Measurements from ENCODE around the gene DYNC1I1. TPM values are rescaled to one million over a fixed set of nuclear protein-coding genes. Genes with fewer than 3 reads are reported as not detected.

DYNC1I1 gene
- total RNA-seq, 1 experiment from 2014 or later: 3.6 TPM

DNA sequence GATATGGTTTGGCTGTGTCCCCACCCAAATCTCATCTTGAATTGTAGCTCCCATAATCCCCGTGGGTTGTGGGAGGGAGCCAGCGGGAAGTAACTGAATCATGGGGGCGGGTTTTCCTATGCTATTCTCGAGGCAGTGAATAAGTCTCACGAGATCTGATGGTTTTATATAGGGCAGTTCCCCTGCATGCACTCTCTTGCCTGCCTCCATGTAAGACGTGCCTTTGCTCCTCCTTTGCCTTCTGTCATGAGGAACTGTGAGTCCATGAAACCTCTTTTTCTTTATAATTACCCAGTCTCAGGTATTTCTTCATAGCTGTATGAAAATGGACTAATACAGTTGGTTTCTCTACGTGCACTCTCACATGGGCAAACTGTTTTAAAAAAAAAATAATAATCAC is 341.8 kb downstream of the DYNC1I1 start:
- H3K4me3 ChIP-seq (ENCODE audit: low read depth, low read length, poor library complexity, severe bottlenecking): no peak overlapping the region
- no peaks in the 10 kb centered on the region for H3K36me3 ChIP-seq (ENCODE audit: insufficient read depth, low read length, poor library complexity, severe bottlenecking)
- intact Hi-C loops (cut with micrococcal nuclease; ENCODE audit: unreplicated experiment): no loop called here
- H3K9me3 ChIP-seq (ENCODE audit: low read depth, low read length, poor library complexity, severe bottlenecking): no peaks in the 10 kb centered on the region
- no TSS peak for BruUV-seq (replicated peaks)
- TF ChIP-seq, protein P1, sequence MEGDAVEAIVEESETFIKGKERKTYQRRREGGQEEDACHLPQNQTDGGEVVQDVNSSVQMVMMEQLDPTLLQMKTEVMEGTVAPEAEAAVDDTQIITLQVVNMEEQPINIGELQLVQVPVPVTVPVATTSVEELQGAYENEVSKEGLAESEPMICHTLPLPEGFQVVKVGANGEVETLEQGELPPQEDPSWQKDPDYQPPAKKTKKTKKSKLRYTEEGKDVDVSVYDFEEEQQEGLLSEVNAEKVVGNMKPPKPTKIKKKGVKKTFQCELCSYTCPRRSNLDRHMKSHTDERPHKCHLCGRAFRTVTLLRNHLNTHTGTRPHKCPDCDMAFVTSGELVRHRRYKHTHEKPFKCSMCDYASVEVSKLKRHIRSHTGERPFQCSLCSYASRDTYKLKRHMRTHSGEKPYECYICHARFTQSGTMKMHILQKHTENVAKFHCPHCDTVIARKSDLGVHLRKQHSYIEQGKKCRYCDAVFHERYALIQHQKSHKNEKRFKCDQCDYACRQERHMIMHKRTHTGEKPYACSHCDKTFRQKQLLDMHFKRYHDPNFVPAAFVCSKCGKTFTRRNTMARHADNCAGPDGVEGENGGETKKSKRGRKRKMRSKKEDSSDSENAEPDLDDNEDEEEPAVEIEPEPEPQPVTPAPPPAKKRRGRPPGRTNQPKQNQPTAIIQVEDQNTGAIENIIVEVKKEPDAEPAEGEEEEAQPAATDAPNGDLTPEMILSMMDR (conservative IDR thresholded peaks at IDR 0.05; ENCODE audit: low read depth, low read length): no peak
- TF ChIP-seq EZH2 (IDR thresholded peaks at IDR 0.05; ENCODE audit: borderline replicate concordance, low read depth, low read length, poor library complexity, severe bottlenecking): no peak
- no peaks in the 10 kb centered on the region for H3K4me1 ChIP-seq (ENCODE audit: insufficient read depth, low read length, poor library complexity, severe bottlenecking)
- ChIA-PET POLR2A (ENCODE audit: low non-redundant PET) (interaction anchor here (0.6 kb wide), 1 partner anchor 342 kb away, joined by 3 read pairs; no protein-coding TSS in a partner anchor), CTCF (no interaction called here)
- H3K27me3 ChIP-seq (replicated peaks; ENCODE audit: insufficient read depth, low read depth, low read length, poor library complexity): no peaks in the 10 kb centered on the region
- DNase-seq (ENCODE audit: low spot score): no peak
- H3K27ac ChIP-seq (ENCODE audit: low read depth, low read length, poor library complexity, severe bottlenecking): no peak overlapping the region

DNA sequence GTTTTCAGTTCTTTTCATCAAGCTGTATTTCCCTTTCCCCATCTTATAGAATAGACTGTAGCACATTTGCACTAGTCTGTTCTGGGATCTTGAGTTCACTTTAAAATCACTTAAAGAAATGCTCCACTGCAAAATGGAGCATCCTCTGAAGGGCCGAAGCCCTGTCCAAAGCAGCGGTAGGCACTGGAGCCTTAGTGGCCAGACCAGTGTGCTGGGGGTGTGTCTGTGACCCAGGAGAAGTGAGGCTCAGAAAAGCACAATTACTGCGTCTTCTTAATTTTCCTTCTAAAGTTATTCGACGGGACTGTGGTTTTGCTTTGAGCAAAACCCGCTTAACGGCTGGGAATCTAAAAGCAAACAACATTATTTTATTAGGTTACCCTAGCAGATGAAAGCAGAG is 343.8 kb downstream of the DYNC1I1 start:
- no peak for DNase-seq (ENCODE audit: low spot score)
- Histone ChIP-seq H3K36me3 (ENCODE audit: insufficient read depth, low read length, poor library complexity, severe bottlenecking) (no peaks in the 10 kb centered on the region), H3K9me3 (ENCODE audit: low read depth, low read length, poor library complexity, severe bottlenecking) (no peaks in the 10 kb centered on the region), H3K4me3 (ENCODE audit: low read depth, low read length, poor library complexity, severe bottlenecking) (no peak overlapping the region), H3K27me3 (replicated peaks; ENCODE audit: insufficient read depth, low read depth, low read length, poor library complexity) (no peaks in the 10 kb centered on the region), H3K4me1 (ENCODE audit: insufficient read depth, low read length, poor library complexity, severe bottlenecking) (no peaks in the 10 kb centered on the region), H3K27ac (ENCODE audit: low read depth, low read length, poor library complexity, severe bottlenecking) (no peak overlapping the region)
- TF ChIP-seq, protein P1 (conservative IDR thresholded peaks at IDR 0.05; ENCODE audit: low read depth, low read length): no peak
- TF ChIP-seq EZH2 (IDR thresholded peaks at IDR 0.05; ENCODE audit: borderline replicate concordance, low read depth, low read length, poor library complexity, severe bottlenecking): no peak
- no TSS peak for BruUV-seq (replicated peaks)
- intact Hi-C loops (cut with micrococcal nuclease; ENCODE audit: unreplicated experiment): no loop called here
- POLR2A ChIA-PET (ENCODE audit: low non-redundant PET): no interaction called here
- CTCF ChIA-PET: no interaction called here

DNA sequence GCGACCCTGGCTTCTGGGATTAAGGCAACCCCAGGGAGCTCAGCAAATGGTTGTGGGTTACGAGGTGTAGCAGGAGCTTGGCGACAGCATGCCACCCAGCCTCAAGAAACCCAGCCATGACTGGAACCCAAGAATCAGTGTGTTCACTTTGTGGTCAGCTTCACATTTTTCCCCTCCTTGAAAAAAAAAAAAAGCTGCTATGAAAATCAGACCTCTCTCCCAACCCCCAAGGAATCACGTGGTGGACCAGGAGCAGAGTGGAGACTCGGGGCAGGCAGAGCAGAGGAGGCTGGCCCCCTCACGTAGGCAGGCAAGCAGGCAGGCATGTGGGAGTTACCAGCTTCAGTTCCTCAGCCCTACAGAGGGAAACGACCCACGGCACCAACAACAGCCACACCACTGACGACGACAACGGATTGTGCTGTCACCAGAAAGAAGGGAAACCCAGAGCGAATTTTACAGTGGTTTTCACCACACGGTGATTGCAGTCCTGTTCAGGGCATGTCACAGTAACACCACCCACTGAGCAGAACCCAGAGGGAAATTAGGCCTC is 346.2 kb downstream of the DYNC1I1 start:
- BruUV-seq (replicated peaks): no TSS peak
- intact Hi-C loops (cut with micrococcal nuclease; ENCODE audit: unreplicated experiment): no loop called here
- ChIA-PET CTCF (no interaction called here), POLR2A (ENCODE audit: low non-redundant PET) (interaction anchor here (0.6 kb wide), 1 partner anchor 1750 kb away, joined by 10 read pairs; no protein-coding TSS in a partner anchor)
- no peak for DNase-seq (ENCODE audit: low spot score)
- H3K4me3 ChIP-seq (ENCODE audit: low read depth, low read length, poor library complexity, severe bottlenecking): no peak overlapping the region
- no peak overlapping the region for H3K27ac ChIP-seq (ENCODE audit: low read depth, low read length, poor library complexity, severe bottlenecking)
- no peaks in the 10 kb centered on the region for H3K36me3 ChIP-seq (ENCODE audit: insufficient read depth, low read length, poor library complexity, severe bottlenecking)
- TF ChIP-seq, protein P1 (conservative IDR thresholded peaks at IDR 0.05; ENCODE audit: low read depth, low read length): no peak
- no peak for TF ChIP-seq EZH2 (IDR thresholded peaks at IDR 0.05; ENCODE audit: borderline replicate concordance, low read depth, low read length, poor library complexity, severe bottlenecking)
- no peaks in the 10 kb centered on the region for H3K9me3 ChIP-seq (ENCODE audit: low read depth, low read length, poor library complexity, severe bottlenecking)
- no peaks in the 10 kb centered on the region for H3K27me3 ChIP-seq (replicated peaks; ENCODE audit: insufficient read depth, low read depth, low read length, poor library complexity)
- H3K4me1 ChIP-seq (ENCODE audit: insufficient read depth, low read length, poor library complexity, severe bottlenecking): no peaks in the 10 kb centered on the region

Measured in A673 (cell line).